WTC11 (cell line): ENCODE results near the gene GALM. TPM values are rescaled to one million over a fixed set of nuclear protein-coding genes. Genes with fewer than 3 reads are reported as not detected.

Experiments
- ATAC-seq: fragments of 200-7000 bp; cut with Tn5 transposase; 2 replicates; pipeline ENCODE4 v1.10.0; 2021; ENCODE audit warnings: mild to moderate bottlenecking, moderate library complexity
- CTCF ChIA-PET: fragments of 300-600 bp; sonication (Branson Sonifier 250); formaldehyde crosslinking; loops from one replicate; lab custom pipeline; 2021; ENCODE audit warnings: antibody characterized with exemption; lab: Charles Lee
- POLR2A ChIA-PET: fragments of 350-600 bp; sonication (Branson Sonifier 250); formaldehyde crosslinking; loops from one replicate; lab custom pipeline; 2021; ENCODE audit warnings: antibody characterized with exemption; lab: Charles Lee
- DNase-seq: peaks from one replicate; pipeline ENCODE4 v3.0.0; 2021; ENCODE audit warnings: low spot score
- H3K27ac Mint-ChIP-seq: 2 replicates; pipeline ENCODE4 v1.8.0; 2021; ENCODE audit warnings: mixed read lengths
- H3K27me3 Mint-ChIP-seq: 2 replicates; pipeline ENCODE4 v1.8.0; 2021; ENCODE audit warnings: low read depth, mild to moderate bottlenecking, moderate library complexity, mixed read lengths
- H3K36me3 Mint-ChIP-seq: 2 replicates; pipeline ENCODE4 v1.8.0; 2021; ENCODE audit warnings: mixed read lengths
- H3K4me1 Mint-ChIP-seq: 2 replicates; pipeline ENCODE4 v1.8.0; 2022; ENCODE audit warnings: mixed read lengths
- H3K4me3 Mint-ChIP-seq: 2 replicates; pipeline ENCODE4 v1.8.0; 2021; ENCODE audit warnings: mild to moderate bottlenecking, moderate library complexity, mixed read lengths
- H3K9me3 Mint-ChIP-seq: 2 replicates; pipeline ENCODE4 v1.8.0; 2021; ENCODE audit warnings: mixed read lengths
- AFF4 ChIP-seq: sonication (generic); formaldehyde crosslinking; IDR thresholded peaks from 2 replicates; pipeline ENCODE4 v1.8.1; 2023; ENCODE audit warnings: mild to moderate bottlenecking, missing genetic modification reagents, borderline replicate concordance
- CBFB ChIP-seq: sonication (generic); formaldehyde crosslinking; IDR thresholded peaks from 2 replicates; pipeline ENCODE4 v1.8.1; 2022; ENCODE audit warnings: mild to moderate bottlenecking, low read depth, missing genetic modification reagents
- CDX4 ChIP-seq: fragments of 250-450 bp; sonication (Bioruptor Pico); IDR thresholded peaks from 2 replicates; pipeline ENCODE4 v1.9.0; 2021; ENCODE audit warnings: moderate library complexity, mild to moderate bottlenecking, inconsistent platforms, borderline replicate concordance
- E2F5 ChIP-seq: sonication (generic); formaldehyde crosslinking; IDR thresholded peaks from 2 replicates; pipeline ENCODE4 v1.8.1; 2022; ENCODE audit warnings: mild to moderate bottlenecking, moderate library complexity, missing genetic modification reagents
- ELF4 ChIP-seq: sonication (generic); formaldehyde crosslinking; IDR thresholded peaks from 2 replicates; pipeline ENCODE4 v1.8.1; 2022; ENCODE audit warnings: low read depth, mild to moderate bottlenecking, moderate library complexity, missing genetic modification reagents
- EMX1 ChIP-seq: fragments of 250-450 bp; sonication (Bioruptor Pico); IDR thresholded peaks from 2 replicates; pipeline ENCODE4 v1.8.0; 2021; ENCODE audit warnings: mild to moderate bottlenecking
- ERG ChIP-seq: fragments of 250-450 bp; sonication (Bioruptor Pico); IDR thresholded peaks from 2 replicates; pipeline ENCODE4 v1.8.0; 2021; ENCODE audit warnings: mild to moderate bottlenecking
- ESRRA ChIP-seq: sonication (generic); formaldehyde crosslinking; IDR thresholded peaks from 2 replicates; pipeline ENCODE4 v1.8.1; 2022; ENCODE audit warnings: mild to moderate bottlenecking, missing genetic modification reagents, borderline replicate concordance
- ETV6 ChIP-seq: sonication (generic); formaldehyde crosslinking; IDR thresholded peaks from 2 replicates; pipeline ENCODE4 v1.8.1; 2022; ENCODE audit warnings: mild to moderate bottlenecking, missing genetic modification reagents
- GRHL2 ChIP-seq: fragments of 250-450 bp; sonication (Bioruptor Pico); IDR thresholded peaks from 2 replicates; pipeline ENCODE4 v1.8.0; 2022; ENCODE audit warnings: mild to moderate bottlenecking, moderate library complexity; ENCODE audit not compliant: insufficient replicate concordance, severe bottlenecking
- JUN ChIP-seq: sonication (generic); formaldehyde crosslinking; IDR thresholded peaks from 2 replicates; pipeline ENCODE4 v1.8.0; 2023; ENCODE audit warnings: mild to moderate bottlenecking, missing genetic modification reagents
- PRDM15 ChIP-seq: sonication (generic); formaldehyde crosslinking; IDR thresholded peaks from 2 replicates; pipeline ENCODE4 v1.8.0; 2022; ENCODE audit warnings: missing genetic modification reagents
- TCF7 ChIP-seq: sonication (generic); formaldehyde crosslinking; IDR thresholded peaks from 2 replicates; pipeline ENCODE4 v1.8.0; 2022; ENCODE audit warnings: mild to moderate bottlenecking, low read depth, missing genetic modification reagents, moderate library complexity
- TEAD1 ChIP-seq: sonication (generic); formaldehyde crosslinking; IDR thresholded peaks from 2 replicates; pipeline ENCODE4 v1.8.0; 2022; ENCODE audit warnings: mild to moderate bottlenecking, missing genetic modification reagents
- USF2 ChIP-seq: sonication (generic); formaldehyde crosslinking; IDR thresholded peaks from 2 replicates; pipeline ENCODE4 v1.8.1; 2023; ENCODE audit warnings: mild to moderate bottlenecking, missing genetic modification reagents, moderate library complexity
- ZMAT4 ChIP-seq: fragments of 250-450 bp; sonication (Bioruptor Pico); IDR thresholded peaks from 2 replicates; pipeline ENCODE4 v1.9.0; 2021; ENCODE audit warnings: mild to moderate bottlenecking
- ZNF121 ChIP-seq: sonication (generic); formaldehyde crosslinking; IDR thresholded peaks from 2 replicates; pipeline ENCODE4 v1.8.0; 2023; ENCODE audit warnings: missing genetic modification reagents
- ZNF219 ChIP-seq: sonication (generic); formaldehyde crosslinking; IDR thresholded peaks from 2 replicates; pipeline ENCODE4 v1.8.0; 2023; ENCODE audit warnings: missing genetic modification reagents, mild to moderate bottlenecking, borderline replicate concordance
- ZNF671 ChIP-seq: fragments of 250-450 bp; sonication (Bioruptor Pico); IDR thresholded peaks from 2 replicates; pipeline ENCODE4 v1.8.0; 2021; ENCODE audit warnings: mild to moderate bottlenecking
- ZSCAN18 ChIP-seq: fragments of 250-450 bp; sonication (Bioruptor Pico); IDR thresholded peaks from 2 replicates; pipeline ENCODE4 v2.1.2; 2022; ENCODE audit warnings: mild to moderate bottlenecking, moderate library complexity
- total RNA-seq: library from RNA; stranded (reverse); gene quantifications from 3 replicates; pipeline ENCODE4 v1.2.3, GENCODE V29; 2021

The GALM gene
- total RNA-seq, 1 experiment from 2014 or later: 11.2 TPM

GRCh38 chr2:38731090-38731489 is 65.2 kb downstream of the GALM start:
- Mint-ChIP-seq H3K4me1 (no peaks in the 10 kb centered on the region), H3K36me3 (peaks cover 14% of the 10 kb centered on the region), H3K27me3 (no peaks in the 10 kb centered on the region), H3K9me3 (no peaks in the 10 kb centered on the region), H3K4me3 (no peak overlapping the region), H3K27ac (no peak overlapping the region)
- ATAC-seq (no peak), DNase-seq (no peak)
- CTCF ChIA-PET: interaction anchor here (1.1 to 1.2 kb wide), 2 partner anchors 150 to 195 kb away, joined by 3 to 4 read pairs; no protein-coding TSS in a partner anchor
- POLR2A ChIA-PET: interaction anchor here (0.6 to 1.5 kb wide), 2 partner anchors 13 to 40 kb away, joined by 3 read pairs; no protein-coding TSS in a partner anchor
- TF ChIP-seq ELF4 (CRISPR knock-in tag) (no peak), USF2 (CRISPR knock-in tag) (no peak), ESRRA (CRISPR knock-in tag) (no peak), ZNF121 (no peak), EMX1 (CRISPR knock-in tag) (no peak)

- POLR2A ChIA-PET: interaction anchor here (1.5 kb wide), 1 partner anchor 12 kb away, joined by 3 read pairs; no protein-coding TSS in a partner anchor
- H3K27me3 Mint-ChIP-seq: no peaks in the 10 kb centered on the region
- CTCF ChIA-PET: interaction anchor here (1.2 to 1.6 kb wide), 2 partner anchors 177 to 196 kb away, joined by 3 read pairs; no protein-coding TSS in a partner anchor
- H3K4me1 Mint-ChIP-seq: peaks cover 5% of the 10 kb centered on the region
- DNase-seq (no peak), ATAC-seq (no peak)
- H3K9me3 Mint-ChIP-seq: no peaks in the 10 kb centered on the region
- no peak overlapping the region for H3K27ac Mint-ChIP-seq
- no peak overlapping the region for H3K4me3 Mint-ChIP-seq
- peaks cover 14% of the 10 kb centered on the region for H3K36me3 Mint-ChIP-seq
- no peak for TF ChIP-seq PRDM15 (CRISPR knock-in tag)
- TF ChIP-seq GRHL2 (CRISPR knock-in tag): no peak
- no peak for TF ChIP-seq ZNF219 (CRISPR knock-in tag)
- TF ChIP-seq ZNF671 (CRISPR knock-in tag): no peak
- no peak for TF ChIP-seq ZNF121
- no peak for TF ChIP-seq ERG (CRISPR knock-in tag)
- no peak for TF ChIP-seq E2F5 (CRISPR knock-in tag)
- no peak for TF ChIP-seq TEAD1 (CRISPR knock-in tag)
- TF ChIP-seq ETV6 (CRISPR knock-in tag): no peak
- no peak for TF ChIP-seq TCF7
- TF ChIP-seq ZMAT4 (CRISPR knock-in tag): no peak
- no peak for TF ChIP-seq JUN (CRISPR knock-in tag)
- no peak for TF ChIP-seq ZSCAN18
- no peak for TF ChIP-seq CBFB (CRISPR knock-in tag)
- no peak for TF ChIP-seq USF2 (CRISPR knock-in tag)
- TF ChIP-seq AFF4 (CRISPR knock-in tag): no peak
- TF ChIP-seq CDX4 (CRISPR knock-in tag): no peak
These were observed 65.8 kb downstream of the GALM start for GRCh38 chr2:38731684-38732221.
